Epithelial cell of prostate (primary cell): ENCODE results near the gene MATN1.

ENCODE experiments used
- DNase-seq: peaks from one replicate; pipeline ENCODE4 v3.0.0-alpha.2; 2011; ENCODE audit warnings: low read depth, low spot score
- H3K27ac ChIP-seq: fragments of 450-650 bp; 2 replicates; pipeline ENCODE4 v1.5.1; 2017; ENCODE audit warnings: mild to moderate bottlenecking

The MATN1 gene

DNA sequence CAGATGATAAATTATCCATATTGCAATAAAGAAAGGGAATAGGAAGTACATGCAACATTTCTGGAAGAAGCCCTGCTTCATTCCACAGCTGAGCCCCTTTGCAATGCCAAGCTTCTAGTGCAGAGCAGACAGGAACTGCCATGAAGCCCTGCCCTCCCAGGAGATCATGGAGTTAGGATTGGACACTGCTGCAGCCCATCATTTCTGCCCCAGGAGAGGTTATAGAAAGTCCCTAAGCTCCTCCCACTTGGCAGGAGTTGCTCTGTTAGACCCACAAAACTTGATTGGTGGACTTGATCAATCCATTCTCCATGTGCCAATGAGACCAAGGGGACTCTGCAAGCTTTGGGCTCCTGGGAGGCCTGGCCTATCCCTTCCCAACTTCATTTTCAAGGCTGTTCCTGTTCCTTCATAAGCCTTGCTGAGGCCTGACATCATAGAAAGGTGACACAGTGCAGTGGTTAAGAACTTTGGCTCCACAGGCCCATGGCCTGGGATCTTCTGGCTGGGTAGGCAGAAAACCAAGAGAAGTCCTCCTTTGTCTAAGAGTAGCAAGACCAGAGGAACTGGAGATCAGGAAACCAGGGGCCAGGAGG, 35.5 kb upstream of the MATN1 start:
- H3K27ac ChIP-seq: no peak overlapping the region

DNA sequence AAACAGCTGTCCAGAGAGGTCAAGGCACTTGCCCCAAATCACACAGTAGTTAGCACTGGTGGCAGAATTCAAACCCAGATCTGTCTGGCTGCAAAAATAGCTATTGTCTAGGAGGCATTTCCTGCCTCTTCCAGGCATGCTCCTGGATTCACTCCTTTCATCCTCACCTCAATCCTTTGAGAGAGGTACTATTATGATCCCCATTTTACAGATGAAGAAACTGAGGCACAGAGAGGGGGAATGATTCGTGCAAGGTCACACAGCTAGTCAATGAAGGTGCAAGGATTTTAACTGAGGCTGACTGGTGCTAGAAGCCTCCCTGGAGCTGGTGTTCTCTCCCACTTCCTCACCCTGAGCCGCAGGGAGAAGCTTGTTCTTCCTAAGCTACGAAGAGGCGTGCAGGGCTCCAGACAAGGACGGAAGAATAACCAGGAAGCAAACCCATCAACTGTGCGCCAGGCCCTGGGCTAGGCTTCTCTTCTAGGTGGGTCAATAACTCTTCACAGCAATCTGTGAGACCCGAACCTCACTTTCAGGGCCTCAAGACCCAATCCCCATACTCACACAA, 34.8 kb upstream of the MATN1 start:
- no peak overlapping the region for H3K27ac ChIP-seq
- no peak for DNase-seq

More for the DNA sequence above, 35.5 kb upstream of the MATN1 start:
- no peak for DNase-seq

- DNase-seq: no peak
- peak within 1 kb of the TSS; percentile 46 for H3K27ac ChIP-seq
These were observed 34.2 kb upstream of the MATN1 start, which contains the start of gene LAPTM5 for GRCh38 chr1:30757352-30758120. Gene LAPTM5, minus strand, starts transcription at chr1:30757774. Its CDS starts 29 bp downstream, at chr1:30757745.

GRCh38 chr1:30756545-30757351, 33.4 kb upstream of the MATN1 start:
- DNase-seq: peak; percentile 70
- H3K27ac ChIP-seq: peak overlapping the region; percentile 46

DNA sequence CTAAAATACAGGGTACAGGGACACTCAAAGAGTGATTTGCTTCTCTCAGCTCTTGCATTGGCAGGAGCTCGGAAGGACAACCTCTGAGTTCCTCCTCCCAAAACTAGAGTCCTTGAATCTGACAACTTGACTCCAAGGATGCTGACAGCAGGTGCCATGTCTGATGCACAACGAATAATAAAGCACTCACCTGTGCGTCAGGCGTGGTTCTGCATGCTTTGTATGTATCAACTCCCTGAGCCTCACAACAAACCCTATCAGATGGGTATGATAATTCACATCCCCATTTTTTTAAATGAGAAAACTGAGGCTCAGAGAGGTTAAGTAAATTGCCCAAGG, 32.8 kb upstream of the MATN1 start:
- no peak for DNase-seq
- H3K27ac ChIP-seq: peak overlapping the region; percentile 46

GRCh38 chr1:30755746-30756145, 32.4 kb upstream of the MATN1 start:
- no peak for DNase-seq

DNA sequence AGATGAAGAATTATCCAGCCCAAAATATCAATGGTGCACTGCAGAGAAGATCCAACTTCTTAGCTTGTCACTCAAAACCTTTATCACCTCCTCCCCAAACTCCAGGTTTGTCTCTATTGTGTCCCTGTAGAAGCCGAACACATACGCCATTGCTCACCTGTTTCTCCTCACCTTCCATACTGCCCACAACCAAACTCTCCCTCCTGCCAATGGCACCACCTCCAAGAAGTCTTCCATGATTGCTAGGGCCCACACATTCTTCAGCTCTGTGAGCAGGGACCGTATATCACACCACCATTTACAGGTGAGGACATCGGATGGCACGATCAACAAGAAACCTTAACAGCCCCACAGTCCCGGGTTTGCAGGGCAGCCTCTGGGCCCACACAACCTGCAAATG, 31.9 kb upstream of the MATN1 start:
- no peak for DNase-seq
- H3K27ac ChIP-seq: no peak overlapping the region

More at GRCh38 chr1:30755746-30756145, 32.4 kb upstream of the MATN1 start:
- H3K27ac ChIP-seq: no peak overlapping the region

GRCh38 chr1:30754684-30755171, 31.3 kb upstream of the MATN1 start:
- no peak for DNase-seq
- no peak overlapping the region for H3K27ac ChIP-seq

- H3K27ac ChIP-seq: no peak overlapping the region
- DNase-seq: no peak
These were observed 30.3 kb upstream of the MATN1 start for GRCh38 chr1:30753660-30754123.

DNA sequence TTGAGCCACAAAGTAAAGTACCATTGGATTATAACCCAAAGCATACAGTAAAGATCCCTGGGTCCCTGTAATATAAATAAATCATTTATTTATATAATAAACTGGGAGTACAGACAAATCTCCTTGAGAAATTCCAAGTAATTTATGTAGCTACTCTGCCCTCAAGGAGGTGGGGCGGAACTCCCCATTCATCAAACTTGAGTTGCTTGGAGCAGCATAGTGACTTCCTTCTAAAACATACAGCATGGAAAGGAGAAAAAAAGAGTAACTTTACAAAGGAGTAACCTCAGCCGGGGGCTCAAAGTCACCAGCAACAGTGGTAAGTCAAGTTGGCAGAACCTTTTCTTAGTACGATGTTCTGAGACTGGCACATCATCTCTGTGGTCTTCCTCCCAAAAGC, 29.7 kb upstream of the MATN1 start:
- no peak overlapping the region for H3K27ac ChIP-seq
- no peak for DNase-seq

- H3K27ac ChIP-seq: no peak overlapping the region
- no peak for DNase-seq
These were observed 29.2 kb upstream of the MATN1 start for GRCh38 chr1:30752651-30752908.

- DNase-seq: no peak
- no peak overlapping the region for H3K27ac ChIP-seq
These were observed 28.7 kb upstream of the MATN1 start for GRCh38 chr1:30751830-30752650.

GRCh38 chr1:30750731-30751291, 27.4 kb upstream of the MATN1 start:
- H3K27ac ChIP-seq: no peak overlapping the region
- DNase-seq: no peak

- H3K27ac ChIP-seq: no peak overlapping the region
- no peak for DNase-seq
These were observed 26.6 kb upstream of the MATN1 start for GRCh38 chr1:30749691-30750583.

DNA sequence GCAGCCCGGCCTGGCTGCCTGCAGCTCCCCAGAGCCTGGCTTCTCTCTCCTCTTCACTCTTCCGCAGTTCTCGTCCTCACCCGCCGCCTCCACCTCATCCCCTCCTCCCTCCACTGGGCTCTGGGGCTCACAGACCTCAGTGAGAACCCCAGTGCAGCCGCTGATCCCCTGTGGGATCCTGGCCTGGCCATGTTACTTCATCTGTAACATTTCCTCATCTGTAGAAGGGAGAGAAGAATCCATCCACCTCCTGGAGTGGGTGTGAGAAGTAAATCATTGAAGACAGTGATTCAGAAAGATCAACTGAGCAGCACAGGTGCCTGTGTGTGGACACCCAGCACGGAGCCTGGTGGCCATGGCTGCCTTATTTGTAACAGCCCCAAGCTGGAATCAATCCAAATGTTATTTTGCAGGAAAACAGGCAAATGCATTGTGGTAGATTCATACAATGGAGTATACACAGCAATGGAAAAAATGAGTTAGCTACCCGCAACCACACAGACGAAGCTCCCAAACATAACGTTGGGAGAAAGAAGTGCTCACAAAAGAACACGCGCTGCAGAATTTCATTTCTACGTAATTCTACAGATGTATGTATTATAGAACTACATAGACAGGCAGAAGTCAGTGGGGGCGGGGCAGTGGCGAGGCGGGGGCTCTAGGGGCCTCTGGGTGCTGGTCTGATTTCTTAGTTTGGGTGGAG, 25.5 kb upstream of the MATN1 start:
- DNase-seq: no peak
- peak overlapping the region; percentile 42 for H3K27ac ChIP-seq

GRCh38 chr1:30748098-30748698, 24.8 kb upstream of the MATN1 start:
- DNase-seq: peak; percentile 41
- H3K27ac ChIP-seq: peak overlapping the region; percentile 42
